WERI-Rb-1 (cell line): ENCODE measurements around the gene C10orf71.

ENCODE experiments used
- DNase-seq: peaks from one replicate; pipeline ENCODE4 v3.0.0-alpha.2; 2020
- H3K27ac ChIP-seq: fragments of 250-450 bp; sonication (Bioruptor Pico); 2 replicates; pipeline ENCODE4 v1.5.1; 2020; ENCODE audit warnings: mild to moderate bottlenecking, moderate library complexity
- H3K27me3 ChIP-seq: fragments of 250-450 bp; sonication (Bioruptor Pico); 2 replicates; pipeline ENCODE4 v1.5.1; 2021; ENCODE audit warnings: mild to moderate bottlenecking, low read depth, moderate library complexity; ENCODE audit not compliant: insufficient read depth, severe bottlenecking
- H3K36me3 ChIP-seq: fragments of 250-450 bp; sonication (Bioruptor Pico); 2 replicates; pipeline ENCODE4 v1.5.1; 2020; ENCODE audit warnings: mild to moderate bottlenecking, moderate library complexity
- H3K4me3 ChIP-seq: 2 replicates; pipeline ENCODE4 v1.5.1; 2011; ENCODE audit warnings: low read depth, mild to moderate bottlenecking, control low read depth, low read length
- H3K9me3 ChIP-seq: fragments of 250-450 bp; sonication (Bioruptor Pico); 2 replicates; pipeline ENCODE4 v1.5.1; 2021; ENCODE audit warnings: mild to moderate bottlenecking, moderate library complexity; ENCODE audit not compliant: severe bottlenecking
- TF ChIP-seq, protein P1 (sequence below): IDR thresholded peaks from 2 replicates; pipeline ENCODE4 v1.5.1; 2011; ENCODE audit warnings: low read depth, mild to moderate bottlenecking, control low read depth, inconsistent platforms, low read length

Gene C10orf71

DNA sequence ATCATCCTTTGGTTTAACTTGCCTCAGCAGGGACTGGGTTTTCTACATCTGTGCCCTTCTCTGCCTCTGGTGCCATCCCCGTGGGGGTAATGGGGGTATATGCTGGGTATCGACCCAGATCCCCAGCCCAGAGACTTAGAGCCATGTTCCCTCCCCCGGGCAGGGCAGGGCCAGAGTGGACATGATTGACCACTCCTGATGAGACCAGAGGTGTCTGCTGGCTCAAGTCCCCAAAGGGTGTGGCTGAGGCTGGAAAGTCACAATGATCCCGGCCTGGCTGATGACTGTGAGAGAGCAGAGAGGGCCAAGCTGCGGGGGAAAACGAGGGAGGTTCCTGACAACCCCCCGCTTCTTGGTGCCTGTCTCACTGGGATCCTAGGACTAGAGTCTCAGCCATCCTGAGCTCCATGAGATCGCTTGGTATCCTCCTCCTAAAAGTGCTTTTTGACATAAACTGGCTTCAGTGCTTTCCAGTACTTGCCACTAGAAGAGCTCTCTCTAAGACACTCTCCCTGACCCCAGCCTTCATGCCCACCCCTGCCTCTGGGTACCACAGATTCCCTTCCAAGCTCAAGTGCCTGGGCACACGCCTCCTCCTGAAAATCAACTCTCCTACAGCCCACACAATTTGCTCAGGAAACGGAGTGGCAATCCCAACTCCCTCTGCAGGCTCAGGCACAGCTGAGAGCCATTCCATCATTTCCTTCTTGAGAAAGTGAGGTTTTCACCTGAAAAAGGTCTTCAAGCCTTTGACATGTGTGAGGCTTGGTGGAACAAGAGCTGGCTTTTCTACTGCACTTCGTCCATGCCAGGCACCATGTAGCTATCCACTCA lies 63.0 kb downstream of the C10orf71 start:
- Histone ChIP-seq H3K27me3 (peaks cover 10% of the 10 kb centered on the region), H3K27ac (no peak overlapping the region), H3K36me3 (no peaks in the 10 kb centered on the region), H3K4me3 (no peak overlapping the region), H3K9me3 (no peaks in the 10 kb centered on the region)
- TF ChIP-seq, protein P1, sequence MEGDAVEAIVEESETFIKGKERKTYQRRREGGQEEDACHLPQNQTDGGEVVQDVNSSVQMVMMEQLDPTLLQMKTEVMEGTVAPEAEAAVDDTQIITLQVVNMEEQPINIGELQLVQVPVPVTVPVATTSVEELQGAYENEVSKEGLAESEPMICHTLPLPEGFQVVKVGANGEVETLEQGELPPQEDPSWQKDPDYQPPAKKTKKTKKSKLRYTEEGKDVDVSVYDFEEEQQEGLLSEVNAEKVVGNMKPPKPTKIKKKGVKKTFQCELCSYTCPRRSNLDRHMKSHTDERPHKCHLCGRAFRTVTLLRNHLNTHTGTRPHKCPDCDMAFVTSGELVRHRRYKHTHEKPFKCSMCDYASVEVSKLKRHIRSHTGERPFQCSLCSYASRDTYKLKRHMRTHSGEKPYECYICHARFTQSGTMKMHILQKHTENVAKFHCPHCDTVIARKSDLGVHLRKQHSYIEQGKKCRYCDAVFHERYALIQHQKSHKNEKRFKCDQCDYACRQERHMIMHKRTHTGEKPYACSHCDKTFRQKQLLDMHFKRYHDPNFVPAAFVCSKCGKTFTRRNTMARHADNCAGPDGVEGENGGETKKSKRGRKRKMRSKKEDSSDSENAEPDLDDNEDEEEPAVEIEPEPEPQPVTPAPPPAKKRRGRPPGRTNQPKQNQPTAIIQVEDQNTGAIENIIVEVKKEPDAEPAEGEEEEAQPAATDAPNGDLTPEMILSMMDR: no peak
- DNase-seq: no peak

DNA sequence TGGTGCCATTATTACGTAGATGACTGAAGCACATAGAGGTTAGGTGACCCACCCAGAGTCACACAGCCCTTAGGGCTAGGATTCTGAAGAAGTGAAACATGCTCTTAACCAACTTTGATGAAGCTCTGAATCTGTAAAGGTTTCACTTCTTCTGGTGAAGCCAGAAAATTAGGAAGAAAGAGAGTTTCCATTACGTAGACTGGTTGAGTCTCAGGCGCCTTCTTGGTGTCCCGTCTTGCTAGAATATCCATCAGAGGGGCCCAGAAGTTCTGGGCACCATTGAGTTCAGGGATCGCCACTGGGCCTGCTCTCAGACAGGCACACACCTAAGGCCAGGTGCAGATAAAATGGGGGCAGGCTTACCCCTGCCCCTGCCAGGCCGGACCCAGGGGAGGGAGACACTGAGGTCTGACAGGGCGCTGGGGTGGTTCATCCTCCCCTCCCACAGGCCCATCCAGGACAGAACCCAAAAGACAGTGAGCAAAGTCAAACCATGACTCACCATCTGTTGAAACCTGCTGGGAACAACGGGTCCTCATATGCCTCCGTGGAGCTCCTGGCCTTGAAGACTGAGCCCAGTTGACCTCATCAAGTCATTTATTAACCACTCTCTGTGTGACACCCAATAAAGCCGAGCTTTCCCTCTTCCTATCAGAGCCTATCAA lies 63.8 kb downstream of the C10orf71 start:
- no peaks in the 10 kb centered on the region for H3K9me3 ChIP-seq
- no peaks in the 10 kb centered on the region for H3K36me3 ChIP-seq
- H3K27me3 ChIP-seq: peaks cover 10% of the 10 kb centered on the region
- H3K4me3 ChIP-seq: no peak overlapping the region
- DNase-seq: no peak
- TF ChIP-seq, protein P1: no peak
- H3K27ac ChIP-seq: no peak overlapping the region

DNA sequence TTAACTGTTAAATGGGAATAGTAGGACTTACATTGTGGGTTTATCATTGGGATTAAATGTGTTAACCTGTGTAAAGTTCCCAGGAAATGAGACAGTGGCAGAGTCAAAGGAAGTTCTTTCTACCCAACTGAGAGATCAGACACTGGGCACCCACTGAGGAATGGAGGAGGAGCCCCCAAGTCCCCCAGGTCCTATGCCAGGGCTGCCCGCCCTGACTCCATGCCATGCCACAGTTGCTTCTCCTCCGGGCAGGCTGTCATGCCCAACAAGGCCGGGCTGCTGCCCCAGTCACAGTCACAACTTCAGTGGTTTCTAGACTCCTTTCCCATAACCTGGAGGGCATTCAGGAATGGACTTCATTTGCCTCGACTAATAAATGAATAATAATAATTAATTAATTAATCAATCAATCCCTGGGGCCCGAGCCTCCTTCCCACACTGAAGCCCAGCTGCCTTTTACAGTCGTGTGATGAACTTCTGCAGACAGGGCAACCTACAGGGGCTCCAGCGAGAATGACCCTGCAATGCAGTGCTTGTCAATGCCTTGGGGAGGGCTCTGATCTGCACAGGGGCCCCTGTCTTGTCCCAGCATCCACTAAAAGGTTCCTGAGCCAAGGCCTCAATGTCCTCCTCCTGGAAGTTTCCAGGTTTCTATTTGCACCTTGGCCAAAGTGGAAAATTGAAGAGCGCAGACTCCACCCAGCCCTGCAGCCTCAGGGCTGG lies 64.5 kb downstream of the C10orf71 start:
- H3K36me3 ChIP-seq: no peaks in the 10 kb centered on the region
- DNase-seq: no peak
- no peaks in the 10 kb centered on the region for H3K9me3 ChIP-seq
- TF ChIP-seq, protein P1: no peak
- H3K27me3 ChIP-seq: peaks cover 10% of the 10 kb centered on the region
- H3K27ac ChIP-seq: no peak overlapping the region
- H3K4me3 ChIP-seq: no peak overlapping the region

DNA sequence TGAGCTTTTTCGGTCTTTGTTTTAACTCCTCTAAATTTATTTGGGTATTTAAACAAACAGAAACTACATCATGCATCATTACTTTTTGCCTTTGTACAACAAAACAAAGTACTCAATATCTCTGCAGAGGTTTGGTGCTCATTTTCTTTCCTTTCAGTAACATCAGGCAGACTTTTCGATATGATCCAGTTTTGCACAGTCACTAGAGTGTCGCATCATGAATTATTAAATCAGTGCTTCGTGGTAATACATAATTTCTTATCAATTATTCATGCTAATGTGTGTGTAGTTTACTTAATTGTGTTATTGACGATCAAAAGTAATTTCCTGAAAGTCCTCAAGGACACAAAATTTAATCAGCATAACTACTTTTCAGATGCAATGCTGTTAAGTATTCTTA lies 65.1 kb downstream of the C10orf71 start:
- DNase-seq: no peak
- Histone ChIP-seq H3K9me3 (no peaks in the 10 kb centered on the region), H3K4me3 (no peak overlapping the region), H3K27me3 (peaks cover 10% of the 10 kb centered on the region), H3K36me3 (no peaks in the 10 kb centered on the region), H3K27ac (no peak overlapping the region)
- TF ChIP-seq, protein P1: no peak

DNA sequence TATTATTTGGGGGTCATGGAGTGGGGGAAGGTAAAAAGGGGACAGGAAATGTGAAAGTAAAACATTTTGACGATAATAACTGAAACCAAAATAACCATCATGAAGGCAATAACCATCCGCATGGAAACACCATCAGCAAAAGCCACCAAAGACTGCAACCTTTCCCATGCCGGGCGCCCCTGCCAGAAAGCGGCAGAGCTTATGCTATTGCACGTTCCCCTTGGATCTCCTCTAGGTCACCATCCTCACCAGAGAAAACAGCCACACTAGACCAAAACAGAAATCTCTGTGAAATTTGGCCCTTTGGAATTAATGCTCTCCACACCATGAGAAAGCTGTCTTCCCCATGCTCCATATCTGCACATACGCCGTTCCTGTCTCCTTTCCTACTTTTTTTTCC lies 65.8 kb downstream of the C10orf71 start:
- H3K27me3 ChIP-seq: peaks cover 13% of the 10 kb centered on the region
- no peak overlapping the region for H3K27ac ChIP-seq
- no peaks in the 10 kb centered on the region for H3K9me3 ChIP-seq
- no peak overlapping the region for H3K4me3 ChIP-seq
- no peak for DNase-seq
- H3K36me3 ChIP-seq: no peaks in the 10 kb centered on the region
- TF ChIP-seq, protein P1: no peak
